K562 (cell line): ENCODE data around the gene NAGLU. TPM values are rescaled to one million over a fixed set of nuclear protein-coding genes. Genes with fewer than 3 reads are reported as not detected.

ENCODE experiments used
- ARHGAP35 ChIP-seq: fragments of 450-650 bp; IDR thresholded peaks from 2 replicates; pipeline ENCODE4 v1.6.1; 2018; ENCODE audit not compliant: partially characterized antibody
- FOSL1 ChIP-seq: fragments of 200-800 bp; sonication (Bioruptor generic); conservative IDR thresholded peaks from 2 replicates; pipeline ENCODE4 v1.6.1; 2016; ENCODE audit warnings: missing genetic modification characterization, missing compliant biosample characterization
- MITF ChIP-seq: IDR thresholded peaks from 2 replicates; pipeline ENCODE4 v1.6.1; 2014; ENCODE audit warnings: antibody characterized with exemption
- NFXL1 ChIP-seq: fragments of 450-650 bp; formaldehyde crosslinking; IDR thresholded peaks from 2 replicates; pipeline ENCODE4 v1.4.0; 2021; ENCODE audit warnings: mild to moderate bottlenecking
- NR2C1 ChIP-seq, 2 experiments: fragments of 450-650 bp; IDR thresholded peaks; 2 replicates each; pipeline ENCODE4 v1.6.1; 2017; ENCODE audit warnings: mild to moderate bottlenecking in 2 of 2, antibody characterized with exemption in 1 of 2, inconsistent platforms in 1 of 2, missing compliant biosample characterization in 1 of 2, missing genetic modification characterization in 1 of 2
- SFPQ ChIP-seq: fragments of 200-400 bp; formaldehyde crosslinking; IDR thresholded peaks from 2 replicates; pipeline ENCODE4 v1.6.1; 2017; ENCODE audit warnings: mild to moderate bottlenecking, low read depth, low read length, moderate library complexity
- ZNF408 ChIP-seq: fragments of 250-450 bp; sonication (Bioruptor Pico); IDR thresholded peaks from 2 replicates; pipeline ENCODE4 v1.4.0; 2020; ENCODE audit warnings: low read depth, mild to moderate bottlenecking, moderate library complexity
- ZNF589 ChIP-seq: fragments of 200-800 bp; sonication (Bioruptor generic); IDR thresholded peaks from 2 replicates; pipeline ENCODE4 v1.6.1; 2016; ENCODE audit warnings: low read depth, missing genetic modification characterization, missing compliant biosample characterization
- ZNF740 ChIP-seq, 3 experiments: fragments of 200-800 bp in 1 of 3; sonication (Bioruptor generic) in 1 of 3; sonication (generic) in 1 of 3; formaldehyde crosslinking in 1 of 3; IDR thresholded peaks; 2 replicates each; pipeline versions ENCODE4 v1.6.1 to v1.8.0; 2016 to 2022; ENCODE audit warnings: mild to moderate bottlenecking in 2 of 3, missing compliant biosample characterization in 2 of 3, missing genetic modification characterization in 2 of 3, missing genetic modification reagents in 1 of 3
- polyA plus RNA-seq, 8 experiments: library from polyadenylated mRNA; depleted of rRNA in 4 of 8; stranded (reverse) in 5 of 8; unstranded in 3 of 8; fragments of >200 nt; fragmentation: Nextera tagmentation in 2 of 8; fragmentation: Illumina TruSeq in 1 of 8; extraction: Ambion mirVana in 2 of 8; extraction: Trizol in 1 of 8; gene quantifications; 2 replicates each; pipeline versions ENCODE4 v1.2.1 to v1.2.3, GENCODE V29; 2011 to 2014; ENCODE audit warnings: inconsistent platforms in 1 of 8, missing spikeins in 1 of 8
- total RNA-seq, 7 experiments: library from RNA; depleted of rRNA in 6 of 7; stranded (reverse); fragments of >200 nt in 6 of 7; fragmentation: Illumina TruSeq in 2 of 7; extraction: Trizol in 2 of 7; gene quantifications; 2 replicates each; pipeline versions ENCODE4 v1.2.1 to v1.2.3, GENCODE V29; 2011 to 2021; ENCODE audit warnings: low replicate concordance in 1 of 7
- TF ChIP-seq, protein P1 (sequence below): fragments of 200-800 bp; sonication (Bioruptor generic); IDR thresholded peaks from 2 replicates; pipeline ENCODE4 v1.6.1; 2016; ENCODE audit warnings: missing genetic modification characterization, missing compliant biosample characterization
- TF ChIP-seq, protein P2 (sequence below): fragments of 450-650 bp; formaldehyde crosslinking; IDR thresholded peaks from 2 replicates; pipeline ENCODE4 v1.4.0; 2020; ENCODE audit warnings: mild to moderate bottlenecking, mixed read lengths

The NAGLU gene
- total and polyA plus RNA-seq, 9 of the 15 experiments (the other 6 are each of a cell fraction or from before 2014, with no cell fraction given): 0.04 to 21.5 (median 8.5) TPM

DNA sequence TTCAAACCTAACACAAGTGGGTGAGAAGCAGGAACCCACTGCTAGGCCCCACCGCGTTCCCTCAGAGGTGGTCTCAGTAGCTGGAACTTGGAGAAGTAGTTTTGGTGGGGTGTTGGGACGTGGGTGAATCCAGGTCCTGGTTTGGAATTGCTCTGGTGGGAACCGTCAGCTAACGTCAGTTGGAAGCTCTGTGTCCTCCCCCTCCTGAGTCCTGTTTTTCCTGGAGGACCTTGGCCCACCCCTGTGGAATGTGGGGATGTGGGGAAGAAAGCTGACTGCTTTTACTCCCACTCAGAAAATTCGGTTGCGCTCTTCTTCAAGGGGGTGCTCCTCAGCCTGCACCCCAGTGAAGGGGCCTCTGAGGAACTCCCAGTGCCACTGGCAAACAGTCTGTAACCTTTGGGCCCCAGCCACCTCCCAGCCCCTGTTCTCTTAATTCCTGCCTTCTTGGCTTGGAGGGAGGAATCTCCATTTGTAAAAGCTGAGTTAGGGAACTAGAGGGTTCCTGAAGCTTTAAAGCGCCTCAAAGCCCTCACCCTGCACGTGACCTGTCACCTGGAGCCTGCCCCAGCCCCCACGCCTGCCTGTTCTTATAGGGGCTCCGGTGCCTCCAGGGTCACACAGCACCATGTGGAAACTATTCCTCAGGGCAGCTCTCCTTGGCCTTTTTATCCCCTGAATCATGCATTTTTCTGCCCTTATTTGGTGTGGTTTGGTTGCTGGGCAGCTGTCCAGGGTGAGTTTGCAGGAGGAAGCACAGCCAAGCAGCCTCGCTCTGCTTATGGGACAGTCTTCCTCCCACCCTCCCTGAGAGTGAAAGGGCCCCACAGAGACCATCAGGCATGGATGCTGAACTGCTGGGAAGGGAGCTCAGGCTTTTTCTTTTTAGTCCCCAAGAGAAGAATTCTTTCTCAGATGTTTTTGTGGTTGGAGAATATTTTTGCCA lies 16.2 kb upstream of the NAGLU start (continued):
- TF ChIP-seq, protein P1, sequence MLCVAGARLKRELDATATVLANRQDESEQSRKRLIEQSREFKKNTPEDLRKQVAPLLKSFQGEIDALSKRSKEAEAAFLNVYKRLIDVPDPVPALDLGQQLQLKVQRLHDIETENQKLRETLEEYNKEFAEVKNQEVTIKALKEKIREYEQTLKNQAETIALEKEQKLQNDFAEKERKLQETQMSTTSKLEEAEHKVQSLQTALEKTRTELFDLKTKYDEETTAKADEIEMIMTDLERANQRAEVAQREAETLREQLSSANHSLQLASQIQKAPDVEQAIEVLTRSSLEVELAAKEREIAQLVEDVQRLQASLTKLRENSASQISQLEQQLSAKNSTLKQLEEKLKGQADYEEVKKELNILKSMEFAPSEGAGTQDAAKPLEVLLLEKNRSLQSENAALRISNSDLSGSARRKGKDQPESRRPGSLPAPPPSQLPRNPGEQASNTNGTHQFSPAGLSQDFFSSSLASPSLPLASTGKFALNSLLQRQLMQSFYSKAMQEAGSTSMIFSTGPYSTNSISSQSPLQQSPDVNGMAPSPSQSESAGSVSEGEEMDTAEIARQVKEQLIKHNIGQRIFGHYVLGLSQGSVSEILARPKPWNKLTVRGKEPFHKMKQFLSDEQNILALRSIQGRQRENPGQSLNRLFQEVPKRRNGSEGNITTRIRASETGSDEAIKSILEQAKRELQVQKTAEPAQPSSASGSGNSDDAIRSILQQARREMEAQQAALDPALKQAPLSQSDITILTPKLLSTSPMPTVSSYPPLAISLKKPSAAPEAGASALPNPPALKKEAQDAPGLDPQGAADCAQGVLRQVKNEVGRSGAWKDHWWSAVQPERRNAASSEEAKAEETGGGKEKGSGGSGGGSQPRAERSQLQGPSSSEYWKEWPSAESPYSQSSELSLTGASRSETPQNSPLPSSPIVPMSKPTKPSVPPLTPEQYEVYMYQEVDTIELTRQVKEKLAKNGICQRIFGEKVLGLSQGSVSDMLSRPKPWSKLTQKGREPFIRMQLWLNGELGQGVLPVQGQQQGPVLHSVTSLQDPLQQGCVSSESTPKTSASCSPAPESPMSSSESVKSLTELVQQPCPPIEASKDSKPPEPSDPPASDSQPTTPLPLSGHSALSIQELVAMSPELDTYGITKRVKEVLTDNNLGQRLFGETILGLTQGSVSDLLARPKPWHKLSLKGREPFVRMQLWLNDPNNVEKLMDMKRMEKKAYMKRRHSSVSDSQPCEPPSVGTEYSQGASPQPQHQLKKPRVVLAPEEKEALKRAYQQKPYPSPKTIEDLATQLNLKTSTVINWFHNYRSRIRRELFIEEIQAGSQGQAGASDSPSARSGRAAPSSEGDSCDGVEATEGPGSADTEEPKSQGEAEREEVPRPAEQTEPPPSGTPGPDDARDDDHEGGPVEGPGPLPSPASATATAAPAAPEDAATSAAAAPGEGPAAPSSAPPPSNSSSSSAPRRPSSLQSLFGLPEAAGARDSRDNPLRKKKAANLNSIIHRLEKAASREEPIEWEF (CRISPR knock-in tag): peak; percentile 42; the same call in 1 of the 2 replicates
- TF ChIP-seq ZNF589 (peak; percentile 83), ZNF740 (CRISPR knock-in tag; IDR thresholded peaks at IDR 0.05) (no peak), ZNF740 (tag; IDR thresholded peaks at IDR 0.05) (no peak), ARHGAP35 (no peak), NR2C1 (IDR thresholded peaks at IDR 0.05) (no peak), NR2C1 (tag; IDR thresholded peaks at IDR 0.05) (0 out of 2 replicates have a peak, but pooled peaks have one; percentile 22), MITF (no peak), SFPQ (no peak), NFXL1 (CRISPR knock-in tag) (peak; percentile 40; the same call in 1 of the 2 replicates), ZNF408 (CRISPR knock-in tag) (no peak), FOSL1 (peak; percentile 78)
- TF ChIP-seq, protein P2, sequence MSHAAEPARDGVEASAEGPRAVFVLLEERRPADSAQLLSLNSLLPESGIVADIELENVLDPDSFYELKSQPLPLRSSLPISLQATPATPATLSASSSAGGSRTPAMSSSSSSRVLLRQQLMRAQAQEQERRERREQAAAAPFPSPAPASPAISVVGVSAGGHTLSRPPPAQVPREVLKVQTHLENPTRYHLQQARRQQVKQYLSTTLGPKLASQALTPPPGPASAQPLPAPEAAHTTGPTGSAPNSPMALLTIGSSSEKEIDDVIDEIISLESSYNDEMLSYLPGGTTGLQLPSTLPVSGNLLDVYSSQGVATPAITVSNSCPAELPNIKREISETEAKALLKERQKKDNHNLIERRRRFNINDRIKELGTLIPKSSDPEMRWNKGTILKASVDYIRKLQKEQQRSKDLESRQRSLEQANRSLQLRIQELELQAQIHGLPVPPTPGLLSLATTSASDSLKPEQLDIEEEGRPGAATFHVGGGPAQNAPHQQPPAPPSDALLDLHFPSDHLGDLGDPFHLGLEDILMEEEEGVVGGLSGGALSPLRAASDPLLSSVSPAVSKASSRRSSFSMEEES (CRISPR knock-in tag): peak; percentile 36; the same call in 1 of the 2 replicates
